HepG2 (cell line): Measurements from ENCODE around the gene LYPD6. TPM values are rescaled to one million over a fixed set of nuclear protein-coding genes. Genes with fewer than 3 reads are reported as not detected.

Experiments
- ERF ChIP-seq: IDR thresholded peaks from 2 replicates; pipeline ENCODE4 v1.6.1; 2018; ENCODE audit warnings: missing biosample characterization, missing genetic modification reagents
- SIX1 ChIP-seq: sonication (generic); formaldehyde crosslinking; IDR thresholded peaks from 2 replicates; pipeline ENCODE4 v1.4.0; 2020; ENCODE audit warnings: missing genetic modification reagents, borderline replicate concordance
- TRIM24 ChIP-seq: sonication (generic); formaldehyde crosslinking; IDR thresholded peaks from 2 replicates; pipeline ENCODE4 v1.8.0; 2022; ENCODE audit warnings: mild to moderate bottlenecking, missing genetic modification reagents
- ZC3H4 ChIP-seq: sonication (generic); formaldehyde crosslinking; IDR thresholded peaks from 2 replicates; pipeline ENCODE4 v1.4.0; 2020; ENCODE audit warnings: missing genetic modification reagents, borderline replicate concordance
- ZFAT ChIP-seq: sonication (generic); formaldehyde crosslinking; conservative IDR thresholded peaks from 2 replicates; pipeline ENCODE4 v1.8.1; 2023; ENCODE audit warnings: missing genetic modification reagents, inconsistent platforms
- ZNF292 ChIP-seq: sonication (generic); formaldehyde crosslinking; IDR thresholded peaks from 2 replicates; pipeline ENCODE4 v1.8.1; 2022; ENCODE audit warnings: mild to moderate bottlenecking, low read depth, missing genetic modification reagents, borderline replicate concordance
- polyA plus RNA-seq, 8 experiments: library from polyadenylated mRNA; depleted of rRNA in 3 of 8; stranded (reverse) in 7 of 8; unstranded in 1 of 8; fragments of >200 nt; fragmentation: Illumina TruSeq in 4 of 8; extraction: Trizol in 4 of 8; gene quantifications; 2 replicates each; pipeline versions ENCODE4 v1.2.1 to v1.2.3, GENCODE V29; 2011 to 2016; ENCODE audit warnings: low read depth in 4 of 8, missing spikeins in 1 of 8, mixed read lengths in 1 of 8; ENCODE audit not compliant: insufficient read depth in 1 of 8
- total RNA-seq, 5 experiments: library from RNA; depleted of rRNA; stranded (reverse); fragments of >200 nt; fragmentation: Illumina TruSeq; extraction: Trizol; gene quantifications; 2 replicates each; pipeline ENCODE4 v1.2.3, GENCODE V29; 2016; ENCODE audit warnings: low read depth in 1 of 5
- TF ChIP-seq, protein P1 (sequence below): sonication (generic); formaldehyde crosslinking; IDR thresholded peaks from 2 replicates; pipeline ENCODE4 v1.5.0; 2020; ENCODE audit warnings: mild to moderate bottlenecking, missing genetic modification reagents, borderline replicate concordance
- TF ChIP-seq, protein P2 (sequence below): sonication (generic); formaldehyde crosslinking; IDR thresholded peaks from 2 replicates; pipeline ENCODE4 v1.4.0; 2020; ENCODE audit warnings: missing genetic modification reagents
- TF ChIP-seq, protein P3 (sequence below): IDR thresholded peaks from 2 replicates; pipeline ENCODE4 v1.6.1; 2018; ENCODE audit warnings: missing genetic modification reagents, mild to moderate bottlenecking, missing compliant biosample characterization
- TF ChIP-seq, protein P4 (sequence below): sonication (generic); formaldehyde crosslinking; IDR thresholded peaks from 2 replicates; pipeline ENCODE4 v1.4.0; 2020; ENCODE audit warnings: missing genetic modification reagents, mild to moderate bottlenecking, borderline replicate concordance
- TF ChIP-seq, protein P5 (sequence below): sonication (generic); formaldehyde crosslinking; conservative IDR thresholded peaks from 2 replicates; pipeline ENCODE4 v1.8.0; 2022; ENCODE audit warnings: missing genetic modification reagents

The LYPD6 gene
- total and polyA plus RNA-seq, 2 of the 13 experiments (the other 11 are each of a cell fraction or from before 2014, with no cell fraction given), result 0.01 to 0.07 TPM

DNA sequence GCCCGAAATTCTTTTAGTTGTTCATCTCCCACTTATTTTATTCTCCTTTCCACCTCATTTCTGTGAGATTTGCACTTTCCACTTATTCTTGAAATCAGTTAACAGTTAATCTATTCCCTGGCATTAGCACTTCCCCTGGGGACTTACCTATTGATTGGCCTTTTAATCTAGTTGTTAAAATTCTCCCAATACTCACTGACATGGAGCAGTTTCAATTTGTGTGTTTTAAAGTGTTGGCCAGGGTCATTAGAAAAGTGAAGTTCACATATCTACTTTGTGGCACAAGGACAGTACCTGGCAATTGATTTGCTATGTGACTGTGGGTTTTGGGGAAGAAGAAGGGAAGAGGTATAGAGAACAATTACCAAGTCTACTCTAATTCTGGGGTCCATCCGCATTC is 83.1 kb downstream of the LYPD6 start (continued):
- TF ChIP-seq, protein P1, sequence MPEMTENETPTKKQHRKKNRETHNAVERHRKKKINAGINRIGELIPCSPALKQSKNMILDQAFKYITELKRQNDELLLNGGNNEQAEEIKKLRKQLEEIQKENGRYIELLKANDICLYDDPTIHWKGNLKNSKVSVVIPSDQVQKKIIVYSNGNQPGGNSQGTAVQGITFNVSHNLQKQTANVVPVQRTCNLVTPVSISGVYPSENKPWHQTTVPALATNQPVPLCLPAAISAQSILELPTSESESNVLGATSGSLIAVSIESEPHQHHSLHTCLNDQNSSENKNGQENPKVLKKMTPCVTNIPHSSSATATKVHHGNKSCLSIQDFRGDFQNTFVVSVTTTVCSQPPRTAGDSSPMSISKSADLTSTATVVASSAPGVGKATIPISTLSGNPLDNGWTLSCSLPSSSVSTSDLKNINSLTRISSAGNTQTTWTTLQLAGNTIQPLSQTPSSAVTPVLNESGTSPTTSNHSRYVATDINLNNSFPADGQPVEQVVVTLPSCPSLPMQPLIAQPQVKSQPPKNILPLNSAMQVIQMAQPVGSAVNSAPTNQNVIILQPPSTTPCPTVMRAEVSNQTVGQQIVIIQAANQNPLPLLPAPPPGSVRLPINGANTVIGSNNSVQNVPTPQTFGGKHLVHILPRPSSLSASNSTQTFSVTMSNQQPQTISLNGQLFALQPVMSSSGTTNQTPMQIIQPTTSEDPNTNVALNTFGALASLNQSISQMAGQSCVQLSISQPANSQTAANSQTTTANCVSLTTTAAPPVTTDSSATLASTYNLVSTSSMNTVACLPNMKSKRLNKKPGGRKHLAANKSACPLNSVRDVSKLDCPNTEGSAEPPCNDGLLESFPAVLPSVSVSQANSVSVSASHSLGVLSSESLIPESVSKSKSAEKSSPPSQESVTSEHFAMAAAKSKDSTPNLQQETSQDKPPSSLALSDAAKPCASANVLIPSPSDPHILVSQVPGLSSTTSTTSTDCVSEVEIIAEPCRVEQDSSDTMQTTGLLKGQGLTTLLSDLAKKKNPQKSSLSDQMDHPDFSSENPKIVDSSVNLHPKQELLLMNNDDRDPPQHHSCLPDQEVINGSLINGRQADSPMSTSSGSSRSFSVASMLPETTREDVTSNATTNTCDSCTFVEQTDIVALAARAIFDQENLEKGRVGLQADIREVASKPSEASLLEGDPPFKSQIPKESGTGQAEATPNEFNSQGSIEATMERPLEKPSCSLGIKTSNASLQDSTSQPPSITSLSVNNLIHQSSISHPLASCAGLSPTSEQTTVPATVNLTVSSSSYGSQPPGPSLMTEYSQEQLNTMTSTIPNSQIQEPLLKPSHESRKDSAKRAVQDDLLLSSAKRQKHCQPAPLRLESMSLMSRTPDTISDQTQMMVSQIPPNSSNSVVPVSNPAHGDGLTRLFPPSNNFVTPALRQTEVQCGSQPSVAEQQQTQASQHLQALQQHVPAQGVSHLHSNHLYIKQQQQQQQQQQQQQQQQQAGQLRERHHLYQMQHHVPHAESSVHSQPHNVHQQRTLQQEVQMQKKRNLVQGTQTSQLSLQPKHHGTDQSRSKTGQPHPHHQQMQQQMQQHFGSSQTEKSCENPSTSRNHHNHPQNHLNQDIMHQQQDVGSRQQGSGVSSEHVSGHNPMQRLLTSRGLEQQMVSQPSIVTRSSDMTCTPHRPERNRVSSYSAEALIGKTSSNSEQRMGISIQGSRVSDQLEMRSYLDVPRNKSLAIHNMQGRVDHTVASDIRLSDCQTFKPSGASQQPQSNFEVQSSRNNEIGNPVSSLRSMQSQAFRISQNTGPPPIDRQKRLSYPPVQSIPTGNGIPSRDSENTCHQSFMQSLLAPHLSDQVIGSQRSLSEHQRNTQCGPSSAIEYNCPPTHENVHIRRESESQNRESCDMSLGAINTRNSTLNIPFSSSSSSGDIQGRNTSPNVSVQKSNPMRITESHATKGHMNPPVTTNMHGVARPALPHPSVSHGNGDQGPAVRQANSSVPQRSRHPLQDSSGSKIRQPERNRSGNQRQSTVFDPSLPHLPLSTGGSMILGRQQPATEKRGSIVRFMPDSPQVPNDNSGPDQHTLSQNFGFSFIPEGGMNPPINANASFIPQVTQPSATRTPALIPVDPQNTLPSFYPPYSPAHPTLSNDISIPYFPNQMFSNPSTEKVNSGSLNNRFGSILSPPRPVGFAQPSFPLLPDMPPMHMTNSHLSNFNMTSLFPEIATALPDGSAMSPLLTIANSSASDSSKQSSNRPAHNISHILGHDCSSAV (CRISPR knock-in tag), result no peak
- TF ChIP-seq, protein P2, sequence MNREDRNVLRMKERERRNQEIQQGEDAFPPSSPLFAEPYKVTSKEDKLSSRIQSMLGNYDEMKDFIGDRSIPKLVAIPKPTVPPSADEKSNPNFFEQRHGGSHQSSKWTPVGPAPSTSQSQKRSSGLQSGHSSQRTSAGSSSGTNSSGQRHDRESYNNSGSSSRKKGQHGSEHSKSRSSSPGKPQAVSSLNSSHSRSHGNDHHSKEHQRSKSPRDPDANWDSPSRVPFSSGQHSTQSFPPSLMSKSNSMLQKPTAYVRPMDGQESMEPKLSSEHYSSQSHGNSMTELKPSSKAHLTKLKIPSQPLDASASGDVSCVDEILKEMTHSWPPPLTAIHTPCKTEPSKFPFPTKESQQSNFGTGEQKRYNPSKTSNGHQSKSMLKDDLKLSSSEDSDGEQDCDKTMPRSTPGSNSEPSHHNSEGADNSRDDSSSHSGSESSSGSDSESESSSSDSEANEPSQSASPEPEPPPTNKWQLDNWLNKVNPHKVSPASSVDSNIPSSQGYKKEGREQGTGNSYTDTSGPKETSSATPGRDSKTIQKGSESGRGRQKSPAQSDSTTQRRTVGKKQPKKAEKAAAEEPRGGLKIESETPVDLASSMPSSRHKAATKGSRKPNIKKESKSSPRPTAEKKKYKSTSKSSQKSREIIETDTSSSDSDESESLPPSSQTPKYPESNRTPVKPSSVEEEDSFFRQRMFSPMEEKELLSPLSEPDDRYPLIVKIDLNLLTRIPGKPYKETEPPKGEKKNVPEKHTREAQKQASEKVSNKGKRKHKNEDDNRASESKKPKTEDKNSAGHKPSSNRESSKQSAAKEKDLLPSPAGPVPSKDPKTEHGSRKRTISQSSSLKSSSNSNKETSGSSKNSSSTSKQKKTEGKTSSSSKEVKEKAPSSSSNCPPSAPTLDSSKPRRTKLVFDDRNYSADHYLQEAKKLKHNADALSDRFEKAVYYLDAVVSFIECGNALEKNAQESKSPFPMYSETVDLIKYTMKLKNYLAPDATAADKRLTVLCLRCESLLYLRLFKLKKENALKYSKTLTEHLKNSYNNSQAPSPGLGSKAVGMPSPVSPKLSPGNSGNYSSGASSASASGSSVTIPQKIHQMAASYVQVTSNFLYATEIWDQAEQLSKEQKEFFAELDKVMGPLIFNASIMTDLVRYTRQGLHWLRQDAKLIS (CRISPR knock-in tag), result no peak
- no peak for TF ChIP-seq TRIM24 (CRISPR knock-in tag)
- TF ChIP-seq ERF (CRISPR knock-in tag), result no peak
- TF ChIP-seq SIX1, result no peak
- TF ChIP-seq, protein P3, sequence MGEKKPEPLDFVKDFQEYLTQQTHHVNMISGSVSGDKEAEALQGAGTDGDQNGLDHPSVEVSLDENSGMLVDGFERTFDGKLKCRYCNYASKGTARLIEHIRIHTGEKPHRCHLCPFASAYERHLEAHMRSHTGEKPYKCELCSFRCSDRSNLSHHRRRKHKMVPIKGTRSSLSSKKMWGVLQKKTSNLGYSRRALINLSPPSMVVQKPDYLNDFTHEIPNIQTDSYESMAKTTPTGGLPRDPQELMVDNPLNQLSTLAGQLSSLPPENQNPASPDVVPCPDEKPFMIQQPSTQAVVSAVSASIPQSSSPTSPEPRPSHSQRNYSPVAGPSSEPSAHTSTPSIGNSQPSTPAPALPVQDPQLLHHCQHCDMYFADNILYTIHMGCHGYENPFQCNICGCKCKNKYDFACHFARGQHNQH (CRISPR knock-in tag), result no peak
- TF ChIP-seq, protein P4, sequence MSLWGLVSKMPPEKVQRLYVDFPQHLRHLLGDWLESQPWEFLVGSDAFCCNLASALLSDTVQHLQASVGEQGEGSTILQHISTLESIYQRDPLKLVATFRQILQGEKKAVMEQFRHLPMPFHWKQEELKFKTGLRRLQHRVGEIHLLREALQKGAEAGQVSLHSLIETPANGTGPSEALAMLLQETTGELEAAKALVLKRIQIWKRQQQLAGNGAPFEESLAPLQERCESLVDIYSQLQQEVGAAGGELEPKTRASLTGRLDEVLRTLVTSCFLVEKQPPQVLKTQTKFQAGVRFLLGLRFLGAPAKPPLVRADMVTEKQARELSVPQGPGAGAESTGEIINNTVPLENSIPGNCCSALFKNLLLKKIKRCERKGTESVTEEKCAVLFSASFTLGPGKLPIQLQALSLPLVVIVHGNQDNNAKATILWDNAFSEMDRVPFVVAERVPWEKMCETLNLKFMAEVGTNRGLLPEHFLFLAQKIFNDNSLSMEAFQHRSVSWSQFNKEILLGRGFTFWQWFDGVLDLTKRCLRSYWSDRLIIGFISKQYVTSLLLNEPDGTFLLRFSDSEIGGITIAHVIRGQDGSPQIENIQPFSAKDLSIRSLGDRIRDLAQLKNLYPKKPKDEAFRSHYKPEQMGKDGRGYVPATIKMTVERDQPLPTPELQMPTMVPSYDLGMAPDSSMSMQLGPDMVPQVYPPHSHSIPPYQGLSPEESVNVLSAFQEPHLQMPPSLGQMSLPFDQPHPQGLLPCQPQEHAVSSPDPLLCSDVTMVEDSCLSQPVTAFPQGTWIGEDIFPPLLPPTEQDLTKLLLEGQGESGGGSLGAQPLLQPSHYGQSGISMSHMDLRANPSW, result no peak
- no peak for TF ChIP-seq ZNF292 (CRISPR knock-in tag)
- no peak for TF ChIP-seq ZFAT (CRISPR knock-in tag)
- TF ChIP-seq ZC3H4 (CRISPR knock-in tag), result no peak
- TF ChIP-seq, protein P5, sequence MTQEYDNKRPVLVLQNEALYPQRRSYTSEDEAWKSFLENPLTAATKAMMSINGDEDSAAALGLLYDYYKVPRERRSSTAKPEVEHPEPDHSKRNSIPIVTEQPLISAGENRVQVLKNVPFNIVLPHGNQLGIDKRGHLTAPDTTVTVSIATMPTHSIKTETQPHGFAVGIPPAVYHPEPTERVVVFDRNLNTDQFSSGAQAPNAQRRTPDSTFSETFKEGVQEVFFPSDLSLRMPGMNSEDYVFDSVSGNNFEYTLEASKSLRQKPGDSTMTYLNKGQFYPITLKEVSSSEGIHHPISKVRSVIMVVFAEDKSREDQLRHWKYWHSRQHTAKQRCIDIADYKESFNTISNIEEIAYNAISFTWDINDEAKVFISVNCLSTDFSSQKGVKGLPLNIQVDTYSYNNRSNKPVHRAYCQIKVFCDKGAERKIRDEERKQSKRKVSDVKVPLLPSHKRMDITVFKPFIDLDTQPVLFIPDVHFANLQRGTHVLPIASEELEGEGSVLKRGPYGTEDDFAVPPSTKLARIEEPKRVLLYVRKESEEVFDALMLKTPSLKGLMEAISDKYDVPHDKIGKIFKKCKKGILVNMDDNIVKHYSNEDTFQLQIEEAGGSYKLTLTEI (CRISPR knock-in tag), result no peak
